Endodermal cell (in vitro differentiated cells): Measurements from ENCODE around the gene BOD1L1. TPM values are rescaled to one million over a fixed set of nuclear protein-coding genes. Genes with fewer than 3 reads are reported as not detected.

Experiments used
- DNase-seq: peaks from one replicate; pipeline ENCODE4 v3.0.0-alpha.2; 2017
- H3K27ac ChIP-seq: 2 replicates; pipeline ENCODE4 v1.5.1; 2013; ENCODE audit warnings: mild to moderate bottlenecking, low read depth, low read length, moderate library complexity
- H3K27me3 ChIP-seq: 2 replicates; pipeline ENCODE4 v1.6.1; 2013; ENCODE audit warnings: mild to moderate bottlenecking, low read length, moderate library complexity; ENCODE audit not compliant: insufficient read depth, control insufficient read depth, poor library complexity, severe bottlenecking
- H3K36me3 ChIP-seq: 2 replicates; pipeline ENCODE4 v1.7.0; 2013; ENCODE audit warnings: mild to moderate bottlenecking, low read length, moderate library complexity; ENCODE audit not compliant: control insufficient read depth, insufficient read depth
- H3K4me1 ChIP-seq: one replicate; pipeline ENCODE4 v1.7.0; 2013; ENCODE audit warnings: low read length; ENCODE audit not compliant: control insufficient read depth, insufficient read depth
- H3K4me3 ChIP-seq: 2 replicates; pipeline ENCODE4 v1.5.1; 2013; ENCODE audit warnings: mild to moderate bottlenecking, low read length, moderate library complexity
- H3K9ac ChIP-seq: 2 replicates; pipeline ENCODE4 v1.6.1; 2013; ENCODE audit warnings: mild to moderate bottlenecking, low read length, moderate library complexity; ENCODE audit not compliant: poor library complexity, severe bottlenecking; ENCODE audit errors: extremely low read depth
- H3K9me3 ChIP-seq: 2 replicates; pipeline ENCODE4 v1.6.1; 2013; ENCODE audit warnings: mild to moderate bottlenecking, low read length, moderate library complexity; ENCODE audit not compliant: control insufficient read depth
- H3K27ac Mint-ChIP-seq: 2 replicates; pipeline ENCODE4 v1.8.0; 2020; ENCODE audit warnings: mixed read lengths
- H3K27me3 Mint-ChIP-seq: 2 replicates; pipeline ENCODE4 v1.8.0; 2021; ENCODE audit warnings: mild to moderate bottlenecking, mixed read lengths; ENCODE audit not compliant: insufficient read depth
- H3K36me3 Mint-ChIP-seq: 2 replicates; pipeline ENCODE4 v1.8.0; 2020; ENCODE audit warnings: low read depth, mixed read lengths
- H3K4me1 Mint-ChIP-seq: 2 replicates; pipeline ENCODE4 v1.8.0; 2020; ENCODE audit warnings: mixed read lengths
- H3K4me3 Mint-ChIP-seq: 2 replicates; pipeline ENCODE4 v1.8.0; 2020; ENCODE audit warnings: mild to moderate bottlenecking, moderate library complexity, mixed read lengths
- H3K9me3 Mint-ChIP-seq: 2 replicates; pipeline ENCODE4 v1.8.0; 2020; ENCODE audit warnings: mild to moderate bottlenecking, mixed read lengths
- CTCF ChIP-seq: fragments of 200-600 bp; sonication (generic); conservative IDR thresholded peaks from 2 replicates; pipeline ENCODE4 v1.5.0; 2021; ENCODE audit warnings: antibody characterized with exemption, mild to moderate bottlenecking
- WGBS, 2 experiments: methylation state at CpG; one replicate each; pipeline versions ENCODE4 v1.1.5 to v1.1.7; 2013; ENCODE audit warnings: missing lambda C conversion rate in 2 of 2, mixed read lengths in 1 of 2; ENCODE audit not compliant: insufficient coverage in 1 of 2, insufficient read length in 1 of 2; 5-methylcytosine and 5-hydroxymethylcytosine counted together
- total RNA-seq, 2 donors: library from RNA; stranded (reverse); fragmentation: NEBNext Ultra II Directional in 1 of 2; extraction: Animal tissue kit (Norgen Biotek cat#: 25700) in 1 of 2; gene quantifications; 2 replicates in 1 of 2; 3 replicates in 1 of 2; pipeline ENCODE4 v1.2.1, GENCODE V29; 2021

BOD1L1 gene
- total RNA-seq, 2 donors from 2014 or later: 42.5 to 46.3 TPM

- no peak overlapping the region for H3K4me3 Mint-ChIP-seq
- H3K27ac ChIP-seq: no peak overlapping the region
- H3K4me3 ChIP-seq: no peak overlapping the region
- H3K36me3 Mint-ChIP-seq: no peaks in the 10 kb centered on the region
- no peaks in the 10 kb centered on the region for H3K4me1 Mint-ChIP-seq
- H3K4me1 ChIP-seq: no peaks in the 10 kb centered on the region
- H3K27me3 ChIP-seq: no peaks in the 10 kb centered on the region
- no peak for TF ChIP-seq CTCF
- no peak for DNase-seq
- no peaks in the 10 kb centered on the region for H3K9me3 Mint-ChIP-seq
- H3K36me3 ChIP-seq: no peaks in the 10 kb centered on the region
- 90 to 100% methylated on average over 1 to 3 of the region's 4 CpGs for WGBS, 2 experiments
- H3K9ac ChIP-seq: no peak overlapping the region
- H3K27me3 Mint-ChIP-seq: no peaks in the 10 kb centered on the region
- no peak overlapping the region for H3K27ac Mint-ChIP-seq
- H3K9me3 ChIP-seq: peaks cover 4% of the 10 kb centered on the region
These were observed 43.1 kb upstream of the BOD1L1 start for GRCh38 chr4:13670456-13671160.

GRCh38 chr4:13665701-13666660 is 38.5 kb upstream of the BOD1L1 start:
- Histone ChIP-seq H3K9ac (no peak overlapping the region), H3K27ac (no peak overlapping the region), H3K36me3 (no peaks in the 10 kb centered on the region), H3K27me3 (no peaks in the 10 kb centered on the region), H3K9me3 (no peaks in the 10 kb centered on the region), H3K4me3 (no peak overlapping the region), H3K4me1 (no peaks in the 10 kb centered on the region)
- TF ChIP-seq CTCF: no peak
- H3K36me3 Mint-ChIP-seq: no peaks in the 10 kb centered on the region
- WGBS, 2 experiments: 63 to 67% methylated on average over 4 to 5 of the region's 5 CpGs
- H3K27me3 Mint-ChIP-seq: no peaks in the 10 kb centered on the region
- no peak overlapping the region for H3K27ac Mint-ChIP-seq
- H3K9me3 Mint-ChIP-seq: peaks cover 6% of the 10 kb centered on the region
- no peak for DNase-seq
- no peak overlapping the region for H3K4me3 Mint-ChIP-seq
- no peaks in the 10 kb centered on the region for H3K4me1 Mint-ChIP-seq

GRCh38 chr4:13659341-13660070 is 32.0 kb upstream of the BOD1L1 start:
- H3K9me3 ChIP-seq: no peaks in the 10 kb centered on the region
- H3K4me3 ChIP-seq: no peak overlapping the region
- 94% methylated on average over 4 to 5 of the region's 6 CpGs for WGBS, 2 experiments
- no peaks in the 10 kb centered on the region for H3K27me3 ChIP-seq
- no peaks in the 10 kb centered on the region for H3K4me1 ChIP-seq
- no peak for DNase-seq
- TF ChIP-seq CTCF: no peak
- H3K36me3 ChIP-seq: no peaks in the 10 kb centered on the region
- Mint-ChIP-seq H3K4me3 (no peak overlapping the region), H3K36me3 (no peaks in the 10 kb centered on the region), H3K27ac (no peak overlapping the region), H3K4me1 (peaks cover 10% of the 10 kb centered on the region), H3K27me3 (no peaks in the 10 kb centered on the region), H3K9me3 (peaks cover 2% of the 10 kb centered on the region)
- no peak overlapping the region for H3K9ac ChIP-seq
- no peak overlapping the region for H3K27ac ChIP-seq
